Measurements from ENCODE around the gene FASTKD1. TPM values are rescaled to one million over a fixed set of nuclear protein-coding genes. Genes with fewer than 3 reads are reported as not detected.
"Not testable (repeated sequence)": the region's sequence is repeated elsewhere in the genome, so short reads cannot be mapped to it uniquely, and the experiment has no call there.

FASTKD1 gene
- total RNA-seq, 1 experiment from 2014 or later = 21.1 TPM

DNA sequence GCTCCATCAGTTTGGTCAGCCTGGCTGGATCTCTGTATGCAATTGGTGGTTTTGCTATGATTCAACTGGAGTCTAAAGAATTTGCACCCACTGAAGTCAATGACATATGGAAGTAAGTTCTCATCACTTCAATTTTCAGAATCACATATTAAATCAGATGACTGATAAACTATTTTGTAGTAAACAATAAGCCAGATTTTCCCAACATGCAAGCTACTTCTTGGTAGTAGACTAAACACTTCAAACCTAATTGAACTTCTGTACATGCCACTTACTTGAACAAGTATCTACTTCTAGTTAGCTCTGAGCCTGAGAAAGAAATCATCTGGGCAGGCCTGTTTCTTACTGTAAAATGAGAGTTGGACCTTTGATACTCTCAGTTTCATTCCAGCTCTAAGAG lies 52.8 kb downstream of the FASTKD1 start:
- BruUV-seq (replicated peaks) = no TSS peak

DNA sequence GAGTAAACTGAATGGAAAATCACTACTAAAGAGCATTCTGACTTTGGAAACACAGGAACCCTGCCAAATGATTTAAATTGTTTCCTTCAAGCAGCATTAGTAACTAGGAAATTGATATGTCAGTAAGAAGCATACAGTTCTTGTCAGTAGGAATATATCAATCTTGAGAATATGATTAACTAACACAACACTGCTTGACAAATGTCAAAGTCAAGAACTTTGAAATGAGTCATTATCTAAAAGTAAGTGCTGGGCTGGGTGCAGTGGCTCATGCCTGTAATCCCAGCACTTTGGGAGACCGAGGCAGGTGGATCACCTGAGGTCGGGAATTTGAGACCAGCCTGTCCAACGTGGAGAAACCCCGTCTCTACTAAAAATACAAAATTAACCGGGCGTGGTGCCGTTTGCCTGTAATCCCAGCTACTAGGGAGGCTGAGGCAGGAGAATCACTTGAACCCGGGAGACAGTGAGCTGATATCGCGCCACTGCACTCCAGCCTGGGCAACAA lies 57.1 kb downstream of the FASTKD1 start:
- H4K20me1 ChIP-seq (ENCODE audit: low read length); intact Hi-C loops (cut with micrococcal nuclease); H2AFZ ChIP-seq (ENCODE audit: low read length); H3K27ac ChIP-seq (ENCODE audit: low read length); H3K9me3 ChIP-seq (ENCODE audit: low read length); POLR2A ChIA-PET (ENCODE audit: unreplicated experiment); H3K36me3 ChIP-seq (ENCODE audit: low read depth, low read length); H3K27me3 ChIP-seq (ENCODE audit: low read length); H3F3A ChIP-seq (ENCODE audit: low read length, unreplicated experiment); CTCF ChIA-PET; ATAC-seq; H3K9ac ChIP-seq (ENCODE audit: low read length); H3K9me2 ChIP-seq (replicated peaks; ENCODE audit: low read length); H3K79me2 ChIP-seq (ENCODE audit: low read length); BruUV-seq (replicated peaks); H3K4me3 ChIP-seq (ENCODE audit: low read length); DNase-seq; H3K4me2 ChIP-seq (ENCODE audit: low read length): not testable (repeated sequence)
- peaks cover 23% of the 10 kb centered on the region for H3K4me1 ChIP-seq (ENCODE audit: insufficient read depth, low read length)

More for the DNA sequence above, 52.8 kb downstream of the FASTKD1 start:
- Histone ChIP-seq H3K27ac (ENCODE audit: low read length) (no peak overlapping the region), H3K9ac (ENCODE audit: low read length) (no peak overlapping the region), H3K4me3 (ENCODE audit: low read length) (no peak overlapping the region), H3K9me2 (replicated peaks; ENCODE audit: low read length) (no peaks in the 10 kb centered on the region), H3F3A (ENCODE audit: low read length, unreplicated experiment) (no peaks in the 10 kb centered on the region), H3K27me3 (ENCODE audit: low read length) (no peaks in the 10 kb centered on the region), H4K20me1 (ENCODE audit: low read length) (no peaks in the 10 kb centered on the region), H3K4me1 (ENCODE audit: insufficient read depth, low read length) (peaks cover 3% of the 10 kb centered on the region; the same call in 1 of the 2 replicates), H3K4me2 (ENCODE audit: low read length) (no peak overlapping the region), H3K9me3 (ENCODE audit: low read length) (no peaks in the 10 kb centered on the region), H3K36me3 (ENCODE audit: low read depth, low read length) (no peaks in the 10 kb centered on the region), H2AFZ (ENCODE audit: low read length) (no peak overlapping the region), H3K79me2 (ENCODE audit: low read length) (no peaks in the 10 kb centered on the region)
- CTCF ChIA-PET = interaction anchor here (0.7 kb wide), 1 partner anchor 38 kb away, joined by 3 read pairs; no protein-coding TSS in a partner anchor
- TF ChIP-seq, protein P1, sequence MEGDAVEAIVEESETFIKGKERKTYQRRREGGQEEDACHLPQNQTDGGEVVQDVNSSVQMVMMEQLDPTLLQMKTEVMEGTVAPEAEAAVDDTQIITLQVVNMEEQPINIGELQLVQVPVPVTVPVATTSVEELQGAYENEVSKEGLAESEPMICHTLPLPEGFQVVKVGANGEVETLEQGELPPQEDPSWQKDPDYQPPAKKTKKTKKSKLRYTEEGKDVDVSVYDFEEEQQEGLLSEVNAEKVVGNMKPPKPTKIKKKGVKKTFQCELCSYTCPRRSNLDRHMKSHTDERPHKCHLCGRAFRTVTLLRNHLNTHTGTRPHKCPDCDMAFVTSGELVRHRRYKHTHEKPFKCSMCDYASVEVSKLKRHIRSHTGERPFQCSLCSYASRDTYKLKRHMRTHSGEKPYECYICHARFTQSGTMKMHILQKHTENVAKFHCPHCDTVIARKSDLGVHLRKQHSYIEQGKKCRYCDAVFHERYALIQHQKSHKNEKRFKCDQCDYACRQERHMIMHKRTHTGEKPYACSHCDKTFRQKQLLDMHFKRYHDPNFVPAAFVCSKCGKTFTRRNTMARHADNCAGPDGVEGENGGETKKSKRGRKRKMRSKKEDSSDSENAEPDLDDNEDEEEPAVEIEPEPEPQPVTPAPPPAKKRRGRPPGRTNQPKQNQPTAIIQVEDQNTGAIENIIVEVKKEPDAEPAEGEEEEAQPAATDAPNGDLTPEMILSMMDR (conservative IDR thresholded peaks at IDR 0.05; ENCODE audit: low read depth, low read length) = no peak
- TF ChIP-seq EZH2 (IDR thresholded peaks at IDR 0.05; ENCODE audit: low read length, unreplicated experiment) (no peak), EZH2phosphoT487 (IDR thresholded peaks at IDR 0.05; ENCODE audit: borderline replicate concordance, low read length) (no peak)
- POLR2A ChIA-PET (ENCODE audit: unreplicated experiment) = no interaction called here
- intact Hi-C loops (cut with micrococcal nuclease) = no loop called here
- no peak for ATAC-seq
- no peak for DNase-seq

DNA sequence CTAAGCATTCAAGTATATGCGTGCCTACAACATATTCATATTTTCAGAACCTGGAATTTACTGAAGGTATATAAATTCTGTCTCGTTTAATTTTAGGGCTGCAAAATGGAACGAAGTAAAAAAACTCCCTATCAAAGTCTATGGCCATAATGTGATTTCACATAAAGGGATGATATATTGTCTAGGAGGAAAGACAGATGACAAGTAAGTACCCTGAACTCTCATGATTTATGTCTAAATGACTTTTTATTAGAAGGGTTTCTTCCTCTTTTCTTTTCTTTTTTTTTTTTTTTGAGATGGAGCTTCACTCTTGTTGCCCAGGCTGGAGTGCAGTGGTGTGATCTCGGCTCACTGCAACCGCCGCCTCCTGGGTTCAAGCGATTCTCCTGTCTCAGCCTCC lies 58.9 kb downstream of the FASTKD1 start:
- H3K27ac ChIP-seq (ENCODE audit: low read length); POLR2A ChIA-PET (ENCODE audit: unreplicated experiment); BruUV-seq (replicated peaks); H3K36me3 ChIP-seq (ENCODE audit: low read depth, low read length); intact Hi-C loops (cut with micrococcal nuclease); H3F3A ChIP-seq (ENCODE audit: low read length, unreplicated experiment); H4K20me1 ChIP-seq (ENCODE audit: low read length); H3K9me2 ChIP-seq (replicated peaks; ENCODE audit: low read length); ATAC-seq; H3K9me3 ChIP-seq (ENCODE audit: low read length); H2AFZ ChIP-seq (ENCODE audit: low read length); H3K27me3 ChIP-seq (ENCODE audit: low read length); H3K9ac ChIP-seq (ENCODE audit: low read length); DNase-seq; CTCF ChIA-PET; H3K79me2 ChIP-seq (ENCODE audit: low read length); H3K4me3 ChIP-seq (ENCODE audit: low read length); H3K4me2 ChIP-seq (ENCODE audit: low read length): not testable (repeated sequence)
- H3K4me1 ChIP-seq (ENCODE audit: insufficient read depth, low read length) = peaks cover 37% of the 10 kb centered on the region

DNA sequence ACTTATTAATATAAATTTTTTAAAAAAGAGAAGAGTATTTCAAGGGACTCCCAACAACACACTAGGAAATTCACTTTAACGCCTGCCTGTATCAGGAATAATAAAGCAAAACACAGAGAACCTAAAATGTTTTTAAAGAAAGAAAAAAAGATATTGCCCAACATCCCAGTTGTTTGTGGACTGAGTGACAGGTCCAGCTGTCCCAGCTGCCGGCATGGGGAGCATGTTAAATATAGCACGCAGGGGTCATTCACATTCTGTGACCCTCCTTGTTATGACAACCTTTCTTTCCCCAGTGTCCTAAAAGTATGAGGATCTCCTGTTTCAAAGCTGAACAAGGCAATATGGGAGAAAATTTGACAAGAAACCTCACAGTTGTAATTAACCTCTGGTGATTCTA lies 59.7 kb downstream of the FASTKD1 start:
- Histone ChIP-seq H3F3A (ENCODE audit: low read length, unreplicated experiment) (no peaks in the 10 kb centered on the region), H3K9me3 (ENCODE audit: low read length) (no peaks in the 10 kb centered on the region), H3K4me3 (ENCODE audit: low read length) (no peak overlapping the region), H3K9ac (ENCODE audit: low read length) (no peak overlapping the region), H2AFZ (ENCODE audit: low read length) (no peak overlapping the region), H3K79me2 (ENCODE audit: low read length) (no peaks in the 10 kb centered on the region), H3K36me3 (ENCODE audit: low read depth, low read length) (no peaks in the 10 kb centered on the region), H3K27me3 (ENCODE audit: low read length) (no peaks in the 10 kb centered on the region), H3K4me1 (ENCODE audit: insufficient read depth, low read length) (peaks cover 42% of the 10 kb centered on the region), H4K20me1 (ENCODE audit: low read length) (no peaks in the 10 kb centered on the region), H3K9me2 (replicated peaks; ENCODE audit: low read length) (no peaks in the 10 kb centered on the region), H3K4me2 (ENCODE audit: low read length) (no peak overlapping the region), H3K27ac (ENCODE audit: low read length) (no peak overlapping the region)
- TF ChIP-seq EZH2 (IDR thresholded peaks at IDR 0.05; ENCODE audit: low read length, unreplicated experiment) = no peak
- TF ChIP-seq, protein P1 (conservative IDR thresholded peaks at IDR 0.05; ENCODE audit: low read depth, low read length) = no peak
- no peak for TF ChIP-seq EZH2phosphoT487 (IDR thresholded peaks at IDR 0.05; ENCODE audit: borderline replicate concordance, low read length)
- no TSS peak for BruUV-seq (replicated peaks)
- ChIA-PET POLR2A (ENCODE audit: unreplicated experiment) (no interaction called here), CTCF (no interaction called here)
- intact Hi-C loops (cut with micrococcal nuclease) = no loop called here
- DNase-seq (no peak), ATAC-seq (no peak)

Data from PC-3 (cell line).